GM12891 (cell line): ENCODE measurements around the gene SLC39A13.

ENCODE experiments used
- DNase-seq: peaks from one replicate; pipeline ENCODE4 v3.0.0; 2011; ENCODE audit warnings: low spot score; ENCODE audit not compliant: insufficient read length
- FAIRE-seq: peaks from 2 replicates; lab custom pipeline; 2011; peaks lifted over from hg19 to GRCh38; lab: Jason Lieb, UNC
- PAX5 ChIP-seq: IDR thresholded peaks from 2 replicates; pipeline ENCODE4 v1.6.1; 2011; ENCODE audit warnings: low read length, moderate library complexity, mild to moderate bottlenecking; ENCODE audit not compliant: insufficient read depth, severe bottlenecking
- POLR2A ChIP-seq: IDR thresholded peaks from 2 replicates; pipeline ENCODE4 v1.6.1; 2011; ENCODE audit warnings: low read depth, low read length, control low read depth
- POLR2AphosphoS5 ChIP-seq: IDR thresholded peaks from 2 replicates; pipeline ENCODE4 v1.6.1; 2011; ENCODE audit warnings: low read depth, low read length, control low read depth
- POU2F2 ChIP-seq: IDR thresholded peaks from 2 replicates; pipeline ENCODE4 v1.6.1; 2011; ENCODE audit warnings: low read depth, mild to moderate bottlenecking, control low read depth, low read length, moderate library complexity
- SPI1 ChIP-seq: IDR thresholded peaks from 2 replicates; pipeline ENCODE4 v1.6.1; 2011; ENCODE audit warnings: low read depth, low read length, control low read depth
- TAF1 ChIP-seq: IDR thresholded peaks from 2 replicates; pipeline ENCODE4 v1.6.1; 2011; ENCODE audit warnings: low read depth, low read length, control low read depth

SLC39A13 gene

DNA sequence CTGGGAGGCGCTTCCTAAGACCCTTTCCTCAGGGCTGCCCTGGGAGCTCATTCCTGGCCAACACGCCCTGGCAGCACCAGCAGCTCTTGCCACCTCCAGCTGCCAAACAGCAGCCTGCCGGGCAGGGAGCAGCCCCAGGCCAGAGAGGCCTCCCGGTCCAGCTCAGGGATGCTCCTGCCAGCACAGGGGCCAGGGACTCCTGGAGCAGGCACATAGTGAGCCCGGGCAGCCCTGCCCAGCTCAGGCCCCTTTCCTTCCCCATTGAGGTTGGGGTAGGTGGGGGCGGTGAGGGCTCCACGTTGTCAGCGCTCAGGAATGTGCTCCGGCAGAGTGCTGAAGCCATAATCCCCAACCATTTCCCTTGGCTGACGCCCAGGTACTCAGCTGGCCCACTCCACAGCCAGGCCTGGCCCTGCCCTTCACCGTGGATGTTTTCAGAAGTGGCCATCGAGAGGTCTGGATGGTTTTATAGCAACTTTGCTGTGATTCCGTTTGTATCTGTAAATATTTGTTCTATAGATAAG, 7.6 kb downstream of the SLC39A13 start:
- DNase-seq (no peak), FAIRE-seq (no peak)
- TF ChIP-seq POLR2A (no peak; the same call in 1 of the 2 replicates), POU2F2 (0 out of 2 replicates have a peak, but pooled peaks have one; percentile 14)

DNA sequence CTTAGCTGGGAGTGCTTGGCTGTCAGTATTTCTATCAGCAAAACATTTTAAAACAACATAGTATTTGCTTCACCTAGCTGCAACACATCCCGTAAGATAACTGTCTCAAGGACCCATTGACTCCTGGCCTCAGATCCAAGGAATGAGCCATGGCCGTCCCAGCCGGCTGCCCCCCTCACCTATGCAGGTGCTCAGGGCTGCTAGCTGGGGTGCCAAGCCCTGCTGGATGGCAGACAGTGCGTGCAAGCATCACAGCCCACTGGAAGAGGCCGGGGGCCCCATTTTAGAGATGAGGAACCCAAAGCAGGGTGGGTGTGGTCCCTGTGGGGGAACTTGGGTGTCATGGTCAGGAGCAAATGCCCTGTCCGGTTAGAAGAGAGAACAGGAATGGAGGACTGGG, 9.3 kb downstream of the SLC39A13 start:
- TF ChIP-seq POLR2AphosphoS5 (peak; percentile 7; the same call in 1 of the 2 replicates), POU2F2 (no peak), TAF1 (no peak), PAX5 (no peak), SPI1 (no peak), POLR2A (peak; percentile 47; the same call in 1 of the 2 replicates)
- no peak for DNase-seq
- no peak for FAIRE-seq

DNA sequence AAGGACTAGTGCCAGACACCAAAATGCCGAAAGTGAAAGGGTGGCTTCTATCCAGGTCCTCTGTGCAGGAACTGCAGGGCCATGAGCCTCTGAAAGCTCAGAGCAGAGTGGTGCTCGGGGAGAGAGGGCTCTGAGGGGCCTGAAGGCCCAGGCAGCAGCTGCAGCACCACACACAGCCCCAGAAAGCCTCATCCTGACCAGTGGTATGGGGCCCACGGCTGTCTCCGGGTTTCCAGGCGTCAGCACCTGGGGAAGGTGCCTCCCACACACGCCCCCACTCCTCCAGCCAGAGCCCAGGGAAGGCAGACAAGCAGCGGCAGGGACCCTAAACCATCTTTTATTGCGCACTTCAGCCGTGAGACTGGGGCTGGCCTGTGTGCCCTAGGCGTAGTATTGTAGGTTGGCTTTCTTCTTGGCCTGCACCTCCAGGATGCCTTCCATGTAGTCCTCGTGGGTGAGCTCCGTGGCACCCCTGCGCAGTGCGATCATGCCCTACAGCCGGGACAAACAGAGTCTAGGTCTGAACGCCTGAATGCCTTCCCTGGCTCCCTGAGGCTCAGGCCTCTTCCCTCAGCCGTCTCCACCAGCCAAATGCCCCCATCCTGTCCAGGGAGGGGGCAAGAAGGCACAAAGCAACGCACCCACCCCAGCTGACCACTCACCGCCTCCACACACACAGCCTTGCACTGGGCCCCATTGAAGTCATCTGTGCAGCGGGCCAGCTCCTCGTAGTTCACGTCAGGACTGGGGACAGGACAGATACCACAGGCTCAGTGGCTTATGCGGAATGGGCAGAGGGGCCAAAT, 10.3 kb downstream of the SLC39A13 start:
- FAIRE-seq (no peak), DNase-seq (no peak)
- peak; percentile 44 for TF ChIP-seq POLR2AphosphoS5
- peak; percentile 38 for TF ChIP-seq POLR2A
- no peak for TF ChIP-seq TAF1

DNA sequence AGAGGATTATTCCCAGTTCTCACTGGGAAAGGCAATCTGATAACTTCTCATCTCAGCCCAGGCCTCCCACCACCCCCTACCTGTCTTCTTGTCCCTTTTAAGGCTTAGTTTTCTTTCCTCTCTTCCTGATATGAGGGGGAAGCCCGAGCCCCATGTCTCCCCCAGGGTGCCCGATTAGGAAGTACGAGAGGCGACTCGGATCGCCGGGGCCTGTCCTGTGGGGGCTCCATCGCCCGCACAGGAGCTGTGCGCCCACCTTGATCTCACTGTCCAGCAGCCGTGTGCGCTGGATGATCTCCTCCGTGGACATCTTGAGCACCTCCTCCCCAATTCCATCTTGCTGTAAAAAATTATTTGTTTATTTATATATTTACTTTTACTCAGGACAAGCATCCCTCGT, 17.2 kb downstream of the SLC39A13 start:
- TF ChIP-seq POLR2A: no peak
- TF ChIP-seq SPI1: no peak
- no peak for TF ChIP-seq POU2F2
- TF ChIP-seq TAF1: no peak
- no peak for TF ChIP-seq PAX5
- TF ChIP-seq POLR2AphosphoS5: no peak
- DNase-seq: no peak
- FAIRE-seq: no peak

DNA sequence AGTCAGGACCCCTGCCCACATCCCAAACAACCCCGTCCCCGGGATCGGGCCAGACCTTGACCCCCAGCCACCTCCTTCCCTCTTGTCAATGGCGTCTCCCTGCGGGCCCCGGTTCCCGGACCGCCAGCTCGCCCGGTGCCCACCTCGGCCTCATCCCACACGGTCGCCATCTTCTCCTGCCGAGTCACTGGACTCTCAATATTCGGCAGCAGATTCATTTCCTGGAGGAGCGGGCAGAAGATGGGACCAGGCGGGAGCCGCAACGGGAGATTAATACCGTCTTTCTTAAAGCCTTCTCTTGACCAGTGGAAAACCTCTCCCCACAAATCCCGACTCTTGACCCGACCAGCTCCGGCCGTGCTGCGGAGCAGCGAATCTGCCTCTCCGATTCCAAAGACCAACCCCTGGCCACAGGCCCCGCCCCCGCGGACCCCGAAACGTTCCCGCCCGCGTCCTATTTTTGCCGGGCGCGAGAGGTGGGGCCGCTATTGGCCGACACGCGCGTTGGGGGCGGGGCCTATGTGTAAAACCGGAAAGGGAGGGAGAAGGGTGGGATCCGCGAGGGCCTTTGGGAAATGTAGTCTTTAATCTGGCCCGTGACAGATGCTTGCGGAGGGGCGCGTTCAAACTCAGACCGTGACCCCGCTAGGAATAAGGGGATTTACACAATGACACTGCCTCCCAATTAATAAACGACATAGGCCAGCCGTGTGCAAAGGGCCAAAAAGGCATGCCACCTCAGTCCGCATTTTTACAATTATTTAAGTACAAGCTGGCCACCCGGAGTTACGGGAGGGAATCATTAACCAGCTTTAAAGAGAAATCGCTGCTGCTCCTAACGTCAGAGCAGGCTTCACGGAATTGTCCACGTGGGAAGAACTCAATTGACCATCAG, 17.9 kb downstream of the SLC39A13 start, which contains the start of gene PSMC3:
Gene PSMC3, minus strand, starts transcription at position 378 of the 895 bp plus-strand sequence. Its CDS starts 160 bp downstream, at position 218.
- DNase-seq (peak; percentile 92), FAIRE-seq (peak; percentile 99)
- TF ChIP-seq SPI1 (no peak), POLR2AphosphoS5 (peak; percentile 91), POLR2A (peak; percentile 89), TAF1 (peak; percentile 99), POU2F2 (peak; percentile 74), PAX5 (peak; percentile 16)

DNA sequence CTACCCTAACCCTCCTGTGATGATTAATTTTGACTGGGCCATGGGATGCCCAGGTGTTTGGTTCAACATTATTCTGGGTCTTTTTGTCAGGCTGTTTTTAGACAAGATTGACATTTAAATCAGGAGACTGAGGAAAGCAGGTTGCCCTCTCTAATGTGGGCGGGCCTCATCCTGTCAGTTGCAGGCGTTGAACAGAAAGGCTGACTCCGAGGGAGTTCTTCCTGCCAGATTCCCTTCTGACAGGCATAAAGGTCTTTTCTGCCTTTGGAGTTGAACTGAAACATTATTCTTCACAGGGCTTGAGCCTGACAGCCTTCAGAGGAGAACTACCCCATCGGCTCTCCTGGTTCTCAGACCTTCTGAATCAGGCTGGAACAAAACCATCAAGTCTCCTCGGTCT, 22.1 kb downstream of the SLC39A13 start:
- no peak for DNase-seq
- FAIRE-seq: no peak
- TF ChIP-seq POLR2AphosphoS5: no peak
- no peak for TF ChIP-seq PAX5
- no peak for TF ChIP-seq TAF1
- no peak for TF ChIP-seq POLR2A
- TF ChIP-seq SPI1: no peak
- no peak for TF ChIP-seq POU2F2

DNA sequence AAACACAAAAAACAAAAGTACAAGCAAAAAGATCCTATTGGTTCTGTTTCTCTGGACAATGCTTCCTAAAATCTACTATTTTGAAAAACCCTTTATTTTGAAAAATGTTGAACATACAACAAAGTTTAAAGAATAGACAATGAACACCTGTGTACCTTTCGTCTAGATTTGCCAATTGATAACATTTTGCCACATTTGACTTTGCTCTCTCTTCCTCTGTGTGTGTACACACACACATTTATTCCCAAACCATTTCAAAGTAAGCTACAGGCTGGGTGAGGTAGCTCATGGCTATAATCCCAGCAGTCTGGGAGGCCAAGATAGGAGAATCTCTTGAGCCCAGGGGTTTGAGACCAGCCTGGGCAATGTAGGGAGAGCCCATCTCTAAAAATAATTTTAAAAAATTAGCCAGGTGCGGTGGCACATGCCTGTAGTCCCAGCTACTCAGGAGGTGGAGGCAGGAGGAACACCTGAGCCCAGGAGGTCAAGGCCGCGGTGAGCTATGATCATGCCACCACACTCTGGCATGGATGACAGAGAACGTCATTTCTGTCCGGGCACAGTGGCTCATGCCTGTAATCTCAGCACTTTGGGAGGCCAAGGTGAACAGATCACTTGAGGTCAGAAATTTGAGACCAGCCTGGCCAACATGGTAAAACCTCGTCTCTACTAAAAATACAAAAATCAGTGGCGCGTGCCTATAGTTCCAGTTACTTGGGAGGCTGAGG, 23.1 kb downstream of the SLC39A13 start:
- TF ChIP-seq SPI1 (no peak), TAF1 (no peak), POU2F2 (no peak), PAX5 (no peak), POLR2AphosphoS5 (no peak), POLR2A (no peak)
- FAIRE-seq: no peak
- DNase-seq: no peak

DNA sequence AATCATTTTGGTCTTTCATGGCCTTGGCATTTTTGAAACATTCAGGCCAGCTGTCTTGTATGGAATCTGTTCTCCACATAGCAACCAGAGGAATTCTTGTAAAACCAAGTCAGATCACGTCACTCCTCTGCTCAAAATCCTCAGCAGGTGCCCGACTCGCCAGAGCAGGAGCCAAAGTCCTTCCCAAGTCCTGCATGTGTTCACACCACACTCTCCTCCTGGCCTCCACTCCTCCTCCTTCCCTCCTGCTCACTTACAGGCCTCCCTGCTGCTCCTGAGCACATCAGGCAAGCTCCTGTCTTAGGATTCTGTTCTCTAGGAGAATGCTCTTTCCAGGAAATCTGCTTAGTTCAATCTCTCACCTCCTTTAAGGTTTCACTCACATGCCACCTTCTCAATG, 24.8 kb downstream of the SLC39A13 start:
- FAIRE-seq: no peak
- no peak for DNase-seq
- no peak for TF ChIP-seq POLR2A
- TF ChIP-seq TAF1: no peak
- TF ChIP-seq POU2F2: no peak
- no peak for TF ChIP-seq POLR2AphosphoS5
- TF ChIP-seq PAX5: no peak
